B cell (primary cell): ENCODE data around the gene MYCBP2. TPM values are rescaled to one million over a fixed set of nuclear protein-coding genes. Genes with fewer than 3 reads are reported as not detected.

Source experiments
- ATAC-seq: fragments of 200-7000 bp; cut with Tn5 transposase; one replicate; pipeline ENCODE4 v1.10.0; 2021; ENCODE audit warnings: low read depth, mild to moderate bottlenecking, moderate number of reproducible peaks, moderate library complexity
- CTCF ChIA-PET: fragments of 350-600 bp; sonication (Branson Sonifier 250); formaldehyde crosslinking; loops from one replicate; lab custom pipeline; 2021; ENCODE audit warnings: antibody characterized with exemption, inconsistent platforms; lab: Charles Lee
- POLR2A ChIA-PET: fragments of 350-600 bp; sonication (Branson Sonifier 250); formaldehyde crosslinking; loops from one replicate; lab custom pipeline; 2021; ENCODE audit warnings: antibody characterized with exemption; lab: Charles Lee
- DNase-seq: peaks from one replicate; pipeline ENCODE4 v3.0.0; 2013
- H2AFZ ChIP-seq: 2 replicates; pipeline ENCODE4 v1.6.1; 2012; ENCODE audit warnings: mild to moderate bottlenecking, low read depth, low read length; ENCODE audit not compliant: insufficient read depth, poor library complexity, severe bottlenecking
- H3K27ac ChIP-seq, 2 donors: 1 replicate in 1 of 2; 2 replicates in 1 of 2; pipeline ENCODE4 v1.5.1; 2012 to 2013; ENCODE audit warnings: low read length in 2 of 2, mild to moderate bottlenecking in 2 of 2, moderate library complexity in 1 of 2
- H3K27me3 ChIP-seq, 4 experiments: fragments of 200-600 bp in 1 of 4; sonication (generic) in 1 of 4; replicated peaks in 1 of 4; 1 replicate in 2 of 4; 2 replicates in 2 of 4; pipeline versions ENCODE4 v1.6.1 to v1.7.0; 2013 to 2016; ENCODE audit warnings: low read length in 3 of 4, mild to moderate bottlenecking in 2 of 4, mixed read lengths in 1 of 4, moderate library complexity in 1 of 4; ENCODE audit not compliant: insufficient read depth in 4 of 4, control insufficient read depth in 3 of 4; ENCODE audit errors: control extremely low read depth in 1 of 4
- H3K36me3 ChIP-seq, 2 experiments: replicated peaks in 1 of 2; 1 replicate in 1 of 2; 2 replicates in 1 of 2; pipeline versions ENCODE4 v1.6.1 to v1.7.1; 2013; ENCODE audit warnings: low read length in 1 of 2; ENCODE audit not compliant: insufficient read depth in 2 of 2, control insufficient read depth in 1 of 2; ENCODE audit errors: control extremely low read depth in 1 of 2, extremely low read depth in 1 of 2
- H3K4me1 ChIP-seq, 2 donors: fragments of 200-600 bp in 1 of 2; sonication (generic) in 1 of 2; 1 replicate in 1 of 2; 2 replicates in 1 of 2; pipeline versions ENCODE4 v1.5.1 to v1.6.1; 2013 to 2017; ENCODE audit warnings: low read length in 2 of 2; ENCODE audit not compliant: control insufficient read depth in 2 of 2, insufficient read depth in 2 of 2
- H3K4me2 ChIP-seq: replicated peaks from 2 replicates; pipeline ENCODE3; 2012; ENCODE audit warnings: mild to moderate bottlenecking, low read depth, low read length; ENCODE audit not compliant: poor library complexity, severe bottlenecking
- H3K4me3 ChIP-seq, 5 experiments: fragments of 200-600 bp in 1 of 5; sonication (generic) in 1 of 5; 1 replicate in 3 of 5; 2 replicates in 2 of 5; pipeline versions ENCODE4 v1.5.1 to v1.7.0; 2011 to 2016; ENCODE audit warnings: low read length in 4 of 5, mild to moderate bottlenecking in 4 of 5, low read depth in 2 of 5, control low read depth in 1 of 5, moderate library complexity in 1 of 5; ENCODE audit not compliant: insufficient read depth in 1 of 5; ENCODE audit errors: control extremely low read depth in 1 of 5, extremely low read depth in 1 of 5
- H3K79me2 ChIP-seq: fragments of 200-600 bp; sonication (generic); one replicate; pipeline ENCODE4 v1.6.0; 2016; ENCODE audit warnings: low read length; ENCODE audit not compliant: control insufficient read depth, insufficient read depth
- H3K9ac ChIP-seq: fragments of 200-600 bp; sonication (generic); 2 replicates; pipeline ENCODE4 v1.6.1; 2017; ENCODE audit warnings: mild to moderate bottlenecking, low read length, moderate library complexity
- H3K9me3 ChIP-seq, 3 donors: one replicate each; pipeline versions ENCODE4 v1.6.1 to v1.7.1; 2013; ENCODE audit warnings: low read length in 2 of 3; ENCODE audit not compliant: control insufficient read depth in 2 of 3, insufficient read depth in 1 of 3; ENCODE audit errors: control extremely low read depth in 1 of 3
- H4K20me1 ChIP-seq: 2 replicates; pipeline ENCODE4 v1.6.0; 2012; ENCODE audit warnings: mild to moderate bottlenecking, low read length; ENCODE audit not compliant: insufficient read depth, control insufficient read depth, poor library complexity, severe bottlenecking
- H3K27ac Mint-ChIP-seq: one replicate; pipeline ENCODE4 v1.8.0; 2021; ENCODE audit warnings: mixed read lengths
- H3K27me3 Mint-ChIP-seq: one replicate; pipeline ENCODE4 v1.8.0; 2021; ENCODE audit warnings: mixed read lengths
- H3K4me1 Mint-ChIP-seq: one replicate; pipeline ENCODE4 v1.8.0; 2021; ENCODE audit warnings: mixed read lengths
- H3K4me3 Mint-ChIP-seq: one replicate; pipeline ENCODE4 v1.8.0; 2021; ENCODE audit warnings: mixed read lengths
- H3K9me3 Mint-ChIP-seq: one replicate; pipeline ENCODE4 v1.8.0; 2022; ENCODE audit warnings: mixed read lengths; ENCODE audit not compliant: insufficient read depth
- CTCF ChIP-seq: fragments of 200-600 bp; IDR thresholded peaks from one replicate; pipeline ENCODE4 v1.8.0; 2022; ENCODE audit warnings: antibody characterized with exemption, mild to moderate bottlenecking
- EZH2 ChIP-seq: IDR thresholded peaks from 2 replicates; pipeline ENCODE4 v1.6.1; 2012; ENCODE audit warnings: borderline replicate concordance, low read depth, mild to moderate bottlenecking, moderate library complexity, low read length; ENCODE audit not compliant: insufficient read depth, poor library complexity, severe bottlenecking
- WGBS: methylation state at CpG from one replicate; pipeline ENCODE4 v1.1.5; 2013; ENCODE audit warnings: missing lambda C conversion rate; ENCODE audit not compliant: insufficient coverage; 5-methylcytosine and 5-hydroxymethylcytosine counted together
- intact Hi-C: fragments of 100-400 bp; cut with micrococcal nuclease; formaldehyde crosslinking; loops from one replicate; pipeline ENCODE4 v1.10.0; 2022
- polyA plus RNA-seq: library from polyadenylated mRNA; depleted of rRNA; stranded (reverse); fragments of >200 nt; gene quantifications from 2 replicates; pipeline ENCODE4 v1.2.3, GENCODE V29; 2012
- total RNA-seq, 2 donors: library from RNA; stranded (reverse); fragments of 120-200 nt in 1 of 2; gene quantifications; 1 replicate in 1 of 2; 2 replicates in 1 of 2; pipeline versions ENCODE4 v1.2.3 to v1.2.4, GENCODE V29; 2013 to 2022

MYCBP2 gene
- total and polyA plus RNA-seq, 2 donors (not counting 1 experiment from before 2014, with no cell fraction given), result 84.0 to 237 TPM

- POLR2A ChIA-PET, result no interaction called here
- WGBS, result 100% methylated on average over 1 of the region's 4 CpGs
- Histone ChIP-seq H3K27me3 (no peaks in the 10 kb centered on the region), H3K27ac (no peak overlapping the region), H3K4me2 (no peak overlapping the region), H3K9me3 (peaks cover 0 to 1% (median 0%) of the 10 kb centered on the region in 3 donors), H4K20me1 (no peaks in the 10 kb centered on the region), H3K4me3 (no peak overlapping the region), H3K9ac (no peak overlapping the region), H2AFZ (no peak overlapping the region), H3K79me2 (no peaks in the 10 kb centered on the region), H3K36me3 (no peaks in the 10 kb centered on the region), H3K4me1 (no peaks in the 10 kb centered on the region)
- intact Hi-C loops, result no loop called here
- DNase-seq, result no peak
- Mint-ChIP-seq H3K9me3 (peaks cover 2% of the 10 kb centered on the region), H3K4me3 (no peak overlapping the region), H3K27me3 (no peaks in the 10 kb centered on the region), H3K4me1 (no peaks in the 10 kb centered on the region), H3K27ac (no peak overlapping the region)
- TF ChIP-seq CTCF (no peak), EZH2 (no peak)
- ATAC-seq, result no peak
- CTCF ChIA-PET, result no interaction called here
Measured at GRCh38 chr13:77033717-77034302, 293.1 kb downstream of the MYCBP2 start.

GRCh38 chr13:77031656-77032243, 295.1 kb downstream of the MYCBP2 start:
- Histone ChIP-seq H3K27me3 (no peaks in the 10 kb centered on the region), H3K79me2 (peaks cover 10% of the 10 kb centered on the region), H3K4me1 (peaks cover 0 to 6% of the 10 kb centered on the region in 2 donors), H3K4me3 (no peak overlapping the region), H3K9me3 (no peaks in the 10 kb centered on the region), H2AFZ (no peak overlapping the region), H3K36me3 (no peaks in the 10 kb centered on the region), H3K27ac (no peak overlapping the region), H3K9ac (no peak overlapping the region), H3K4me2 (no peak overlapping the region), H4K20me1 (no peaks in the 10 kb centered on the region)
- TF ChIP-seq CTCF (no peak), EZH2 (no peak)
- Mint-ChIP-seq H3K4me3 (no peak overlapping the region), H3K27ac (no peak overlapping the region), H3K9me3 (peaks cover 2% of the 10 kb centered on the region), H3K27me3 (no peaks in the 10 kb centered on the region), H3K4me1 (peaks cover 12% of the 10 kb centered on the region)
- ChIA-PET POLR2A (no interaction called here), CTCF (interaction anchor here (0.5 to 0.6 kb wide), 2 partner anchors 42 to 562 kb away, joined by 3 to 5 read pairs; no protein-coding TSS in a partner anchor)
- 100% methylated on average over 2 of the region's 6 CpGs for WGBS
- intact Hi-C loops, result no loop called here
- ATAC-seq (no peak), DNase-seq (no peak)
